IMR-90 (cell line): ENCODE results near the gene GLT8D2. TPM values are rescaled to one million over a fixed set of nuclear protein-coding genes. Genes with fewer than 3 reads are reported as not detected.

Experiments used
- ATAC-seq: fragments of 200-7000 bp; cut with Tn5 transposase; 2 replicates; pipeline ENCODE4 v1.9.1; 2020; ENCODE audit warnings: low read depth, mild to moderate bottlenecking, moderate library complexity
- BruUV-seq: library from RNA; stranded (reverse); fragments of 400-500 nt; replicated peaks from 2 replicates; lab custom pipeline; 2021; lab: Mats Ljungman, UMichigan
- CTCF ChIA-PET: fragments of 300-600 bp; formaldehyde crosslinking; extraction: SDS; loops from one replicate; lab custom pipeline; 2021; ENCODE audit warnings: antibody characterized with exemption; lab: Yijun Ruan, JAX
- POLR2A ChIA-PET: fragments of 300-600 bp; sonication (Branson Sonifier 250); formaldehyde crosslinking; loops from one replicate; lab custom pipeline; 2022; ENCODE audit warnings: antibody characterized with exemption; ENCODE audit not compliant: unreplicated experiment; lab: Charles Lee
- DNase-seq: peaks from one replicate; pipeline ENCODE4 v3.0.0; 2013
- H2AFZ ChIP-seq: replicated peaks from 2 replicates; pipeline ENCODE3; 2013; ENCODE audit warnings: low read length, mild to moderate bottlenecking; ENCODE audit not compliant: poor library complexity
- H2AK5ac ChIP-seq: 2 replicates; pipeline ENCODE4 v1.6.1; 2013; ENCODE audit warnings: low read depth, low read length, inconsistent platforms
- H2AK9ac ChIP-seq: replicated peaks from 2 replicates; pipeline ENCODE3; 2013; ENCODE audit warnings: mild to moderate bottlenecking, low read depth, low read length, moderate library complexity; ENCODE audit not compliant: poor library complexity
- H2BK120ac ChIP-seq: 2 replicates; pipeline ENCODE4 v1.6.1; 2013; ENCODE audit warnings: low read depth, low read length, inconsistent platforms
- H2BK15ac ChIP-seq: 3 replicates; pipeline ENCODE4 v1.6.1; 2013; ENCODE audit warnings: low read depth, low read length, inconsistent platforms
- H2BK20ac ChIP-seq: 2 replicates; pipeline ENCODE4 v1.6.1; 2013; ENCODE audit warnings: low read depth, mild to moderate bottlenecking, inconsistent platforms, low read length, moderate library complexity
- H2BK5ac ChIP-seq: 2 replicates; pipeline ENCODE4 v1.6.1; 2013; ENCODE audit warnings: mild to moderate bottlenecking, low read depth, low read length, inconsistent platforms; ENCODE audit not compliant: poor library complexity, severe bottlenecking
- H3K14ac ChIP-seq: replicated peaks from 2 replicates; pipeline ENCODE4 v1.6.1; 2013; ENCODE audit warnings: low read depth, low read length, inconsistent platforms
- H3K18ac ChIP-seq: 2 replicates; pipeline ENCODE4 v1.6.1; 2013; ENCODE audit warnings: low read depth, low read length, control low read depth
- H3K23ac ChIP-seq: 2 replicates; pipeline ENCODE4 v1.6.1; 2013; ENCODE audit warnings: low read depth, low read length, inconsistent platforms
- H3K27ac ChIP-seq: 2 replicates; pipeline ENCODE4 v1.5.1; 2013; ENCODE audit warnings: mild to moderate bottlenecking, control low read depth, low read length; ENCODE audit not compliant: insufficient read depth
- H3K27me3 ChIP-seq: 2 replicates; pipeline ENCODE4 v1.6.1; 2013; ENCODE audit warnings: low read length; ENCODE audit not compliant: control insufficient read depth, insufficient read depth
- H3K36me3 ChIP-seq: 2 replicates; pipeline ENCODE4 v1.6.1; 2013; ENCODE audit warnings: low read length, mixed read lengths; ENCODE audit not compliant: control insufficient read depth, insufficient read depth
- H3K4ac ChIP-seq: 2 replicates; pipeline ENCODE4 v1.6.1; 2013; ENCODE audit warnings: low read depth, low read length, inconsistent platforms
- H3K4me1 ChIP-seq: 2 replicates; pipeline ENCODE4 v1.6.1; 2013; ENCODE audit warnings: low read length, mixed read lengths; ENCODE audit not compliant: control insufficient read depth, insufficient read depth
- H3K4me2 ChIP-seq: 2 replicates; pipeline ENCODE4 v1.6.1; 2013; ENCODE audit warnings: low read depth, mild to moderate bottlenecking, control low read depth, low read length, moderate library complexity
- H3K4me3 ChIP-seq: 2 replicates; pipeline ENCODE4 v1.5.1; 2013; ENCODE audit warnings: low read depth, mild to moderate bottlenecking, control low read depth, low read length, moderate library complexity; ENCODE audit not compliant: insufficient read depth
- H3K56ac ChIP-seq: 2 replicates; pipeline ENCODE4 v1.6.1; 2013; ENCODE audit warnings: low read length, inconsistent platforms; ENCODE audit not compliant: insufficient read depth; ENCODE audit errors: extremely low read depth
- H3K79me1 ChIP-seq, 2 experiments: 2 replicates each; pipeline ENCODE4 v1.6.1; 2013; ENCODE audit warnings: low read length in 2 of 2, inconsistent platforms in 1 of 2, low read depth in 1 of 2
- H3K9ac ChIP-seq: 2 replicates; pipeline ENCODE4 v1.6.1; 2013; ENCODE audit warnings: low read depth, low read length, control low read depth
- H3K9me1 ChIP-seq: 2 replicates; pipeline ENCODE4 v1.6.1; 2013; ENCODE audit warnings: low read length, inconsistent platforms; ENCODE audit not compliant: insufficient read depth
- H3K9me3 ChIP-seq: 2 replicates; pipeline ENCODE4 v1.6.1; 2013; ENCODE audit warnings: low read length; ENCODE audit not compliant: control insufficient read depth, insufficient read depth
- H4K20me1 ChIP-seq: 2 replicates; pipeline ENCODE4 v1.6.1; 2013; ENCODE audit warnings: low read length, inconsistent platforms; ENCODE audit not compliant: insufficient read depth
- H4K5ac ChIP-seq: 2 replicates; pipeline ENCODE4 v1.6.1; 2013; ENCODE audit warnings: mild to moderate bottlenecking, low read depth, low read length, control low read depth
- H4K8ac ChIP-seq, 2 experiments: 2 replicates each; pipeline ENCODE4 v1.6.1; 2013; ENCODE audit warnings: low read depth in 2 of 2, low read length in 2 of 2, control low read depth in 1 of 2, inconsistent platforms in 1 of 2
- H4K91ac ChIP-seq: 2 replicates; pipeline ENCODE4 v1.6.1; 2013; ENCODE audit warnings: low read depth, low read length, inconsistent platforms; ENCODE audit not compliant: insufficient read depth
- ELK1 ChIP-seq: fragments of 150-350 bp; IDR thresholded peaks from 2 replicates; pipeline ENCODE4 v1.6.1; 2016; ENCODE audit warnings: low read depth, mild to moderate bottlenecking, low read length, moderate library complexity, borderline replicate concordance
- FOS ChIP-seq: fragments of 150-350 bp; IDR thresholded peaks from 2 replicates; pipeline ENCODE4 v1.6.1; 2016; ENCODE audit warnings: low read depth, low read length
- MXI1 ChIP-seq: IDR thresholded peaks from 2 replicates; pipeline ENCODE4 v1.6.1; 2012; ENCODE audit warnings: low read depth, mild to moderate bottlenecking, low read length, moderate library complexity, borderline replicate concordance
- RAD21 ChIP-seq: IDR thresholded peaks from 2 replicates; pipeline ENCODE4 v1.6.1; 2012; ENCODE audit warnings: low read length, improper control_type of control experiment
- RFX5 ChIP-seq: IDR thresholded peaks from 2 replicates; pipeline ENCODE4 v1.8.0; 2012; ENCODE audit warnings: low read depth, mild to moderate bottlenecking, low read length, moderate library complexity
- WGBS, 2 experiments: methylation state at CpG; one replicate each; pipeline versions ENCODE4 v1.1.5 to v1.1.7; 2013; ENCODE audit warnings: missing lambda C conversion rate in 2 of 2; ENCODE audit not compliant: insufficient read length in 1 of 2; ENCODE audit errors: extremely low coverage in 2 of 2; 5-methylcytosine and 5-hydroxymethylcytosine counted together
- dilution Hi-C: fragments of 300-500 bp; cut with HindIII; formaldehyde crosslinking; loops from one replicate; pipeline ENCODE4 v1.14.3; 2018; ENCODE audit warnings: low sequenced_read_pairs; ENCODE audit not compliant: unreplicated experiment
- in situ Hi-C: fragments of 300-500 bp; cut with MboI; formaldehyde crosslinking; loops from 3 replicates; pipeline ENCODE4 v1.14.3; 2019; ENCODE audit warnings: low sequenced_read_pairs, inconsistent platforms, mixed read lengths
- intact Hi-C: fragments of 100-400 bp; cut with micrococcal nuclease; formaldehyde crosslinking; loops from 2 replicates; pipeline ENCODE4 v1.10.0; 2022
- polyA plus RNA-seq, 3 experiments: library from polyadenylated mRNA; depleted of rRNA; stranded (reverse); fragments of >200 nt; gene quantifications; 2 replicates each; pipeline ENCODE4 v1.2.3, GENCODE V29; 2012; ENCODE audit warnings: low replicate concordance in 1 of 3
- total RNA-seq: library from RNA; depleted of rRNA; stranded (reverse); fragments of >200 nt; gene quantifications from 2 replicates; pipeline ENCODE4 v1.2.3, GENCODE V29; 2012

GLT8D2 gene
- total and polyA plus RNA-seq, 2 of the 4 experiments (the other 2 are of a cell fraction), result 33.5 to 47.9 TPM

- H3K4ac ChIP-seq, result peak overlapping the region; percentile 89; the same call in 1 of the 2 replicates
- no peak overlapping the region for H2AK9ac ChIP-seq
- ATAC-seq (no peak), DNase-seq (no peak)
- POLR2A ChIA-PET, result no interaction called here
- no peak overlapping the region for H3K4me3 ChIP-seq
- peak overlapping the region; percentile 81; the same call in 1 of the 2 replicates for H3K14ac ChIP-seq
- H2BK5ac ChIP-seq, result peak overlapping the region; percentile 94
- no TSS peak for BruUV-seq
- no peaks in the 10 kb centered on the region for H3K9me3 ChIP-seq
- dilution Hi-C loops (no loop called here), intact Hi-C loops (loop anchor here (2.0 to 5.0 kb wide), 2 partner anchors 36 to 81 kb away; no protein-coding TSS in a partner anchor), in situ Hi-C loops (no loop called here)
- peak overlapping the region; percentile 85; the same call in 1 of the 2 replicates for H3K23ac ChIP-seq
- H2BK20ac ChIP-seq, result no peak overlapping the region
- no peak overlapping the region for H3K56ac ChIP-seq
- no CpG with 5 or more reads among the region's 5 CpGs for WGBS, 2 experiments
- H4K8ac ChIP-seq, result no peak overlapping the region
- H2AK5ac ChIP-seq, result no peak overlapping the region
- no peak for TF ChIP-seq RFX5
- no peak for TF ChIP-seq MXI1
- no peak for TF ChIP-seq FOS
- TF ChIP-seq ELK1, result no peak
- no peak for TF ChIP-seq RAD21
- H2BK15ac ChIP-seq, result no peak overlapping the region; the same call in 2 of the 3 replicates
- H3K9ac ChIP-seq, result no peak overlapping the region
- peak overlapping the region; percentile 74; the same call in 1 of the 2 replicates for H2BK120ac ChIP-seq
- no peak overlapping the region for H3K18ac ChIP-seq
- H3K79me1 ChIP-seq, result peaks cover 22 to 28% of the 10 kb centered on the region in 2 experiments
- H3K36me3 ChIP-seq, result 0 out of 2 replicates have a peak, but pooled peaks cover 2% of the 10 kb centered on the region
- H3K4me2 ChIP-seq, result peak overlapping the region; percentile 96; the same call in 1 of the 2 replicates
- peak overlapping the region; percentile 46; the same call in 1 of the 2 replicates for H4K91ac ChIP-seq
- peaks cover 5% of the 10 kb centered on the region; the same call in 1 of the 2 replicates for H3K9me1 ChIP-seq
- H3K27ac ChIP-seq, result peak overlapping the region; percentile 95; the same call in 1 of the 2 replicates
- H3K27me3 ChIP-seq, result no peaks in the 10 kb centered on the region
- no peak overlapping the region for H4K5ac ChIP-seq
- 0 out of 2 replicates have a peak, but pooled peaks cover 3% of the 10 kb centered on the region for H4K20me1 ChIP-seq
- peaks cover 14% of the 10 kb centered on the region for H3K4me1 ChIP-seq
- H2AFZ ChIP-seq, result no peak overlapping the region
- CTCF ChIA-PET, result no interaction called here
These were observed 1.8 kb downstream of the GLT8D2 start for GRCh38 chr12:104048162-104048561.
